Measurements from ENCODE around the gene CLASRP. TPM values are rescaled to one million over a fixed set of nuclear protein-coding genes. Genes with fewer than 3 reads are reported as not detected.

CLASRP gene
- total and polyA plus RNA-seq, 2 donors = 22.6 to 147 TPM

- no peak overlapping the region for H3K27ac ChIP-seq (ENCODE audit: low read depth in 1 of 2, low read length in 1 of 2)
- H3K36me3 ChIP-seq (ENCODE audit: control insufficient read depth in 2 of 2, insufficient read depth in 2 of 2, low read length in 1 of 2) = peaks cover 68 to 93% of the 10 kb centered on the region in 2 donors
- no peaks in the 10 kb centered on the region for H3K4me1 ChIP-seq (ENCODE audit: control insufficient read depth in 2 of 2, insufficient read depth in 2 of 2, low read length in 2 of 2)
- H3K4me3 ChIP-seq (ENCODE audit: low read length in 2 of 2) = no peak overlapping the region
- no peak for DNase-seq (ENCODE audit: low read depth in 6 of 9, low spot score in 9 of 9)
- H3K27me3 ChIP-seq (ENCODE audit: control insufficient read depth in 2 of 2, insufficient read depth in 1 of 2, low read length in 1 of 2) = no peaks in the 10 kb centered on the region
- H3K9me3 ChIP-seq (ENCODE audit: control insufficient read depth in 2 of 2, insufficient read depth in 1 of 2, low read length in 1 of 2) = no peaks in the 10 kb centered on the region
- WGBS = 96% methylated on average over 38 of the region's 38 CpGs
These were observed 28.2 kb downstream of the CLASRP start for GRCh38 chr19:45066921-45067661.

GRCh38 chr19:45068041-45068440, 29.2 kb downstream of the CLASRP start:
- Histone ChIP-seq H3K4me3 (ENCODE audit: low read length in 2 of 2) (no peak overlapping the region), H3K4me1 (ENCODE audit: control insufficient read depth in 2 of 2, insufficient read depth in 2 of 2, low read length in 2 of 2) (no peaks in the 10 kb centered on the region), H3K27ac (ENCODE audit: low read depth in 1 of 2, low read length in 1 of 2) (no peak overlapping the region), H3K36me3 (ENCODE audit: control insufficient read depth in 2 of 2, insufficient read depth in 2 of 2, low read length in 1 of 2) (peaks cover 61 to 88% of the 10 kb centered on the region in 2 donors), H3K9me3 (ENCODE audit: control insufficient read depth in 2 of 2, insufficient read depth in 1 of 2, low read length in 1 of 2) (no peaks in the 10 kb centered on the region), H3K27me3 (ENCODE audit: control insufficient read depth in 2 of 2, insufficient read depth in 1 of 2, low read length in 1 of 2) (no peaks in the 10 kb centered on the region)
- WGBS = 92% methylated on average over 10 of the region's 10 CpGs
- no peak for DNase-seq (ENCODE audit: low read depth in 6 of 9, low spot score in 9 of 9)

- whole genome bisulfite sequencing = 95% methylated on average over 13 of the region's 13 CpGs
These were observed 30.2 kb downstream of the CLASRP start for GRCh38 chr19:45069056-45069455.

GRCh38 chr19:45070214-45070613, 31.4 kb downstream of the CLASRP start:
- 95% methylated on average over 6 of the region's 6 CpGs for WGBS
- H3K27me3 ChIP-seq (ENCODE audit: control insufficient read depth in 2 of 2, insufficient read depth in 1 of 2, low read length in 1 of 2) = peaks cover 4 to 9% of the 10 kb centered on the region in 2 donors
- H3K27ac ChIP-seq (ENCODE audit: low read depth in 1 of 2, low read length in 1 of 2) = no peak overlapping the region
- H3K36me3 ChIP-seq (ENCODE audit: control insufficient read depth in 2 of 2, insufficient read depth in 2 of 2, low read length in 1 of 2) = peaks cover 46 to 68% of the 10 kb centered on the region in 2 donors
- no peaks in the 10 kb centered on the region for H3K9me3 ChIP-seq (ENCODE audit: control insufficient read depth in 2 of 2, insufficient read depth in 1 of 2, low read length in 1 of 2)
- H3K4me3 ChIP-seq (ENCODE audit: low read length in 2 of 2) = no peak overlapping the region
- H3K4me1 ChIP-seq (ENCODE audit: control insufficient read depth in 2 of 2, insufficient read depth in 2 of 2, low read length in 2 of 2) = no peaks in the 10 kb centered on the region
- no peak for DNase-seq (ENCODE audit: low read depth in 6 of 9, low spot score in 9 of 9)

More at GRCh38 chr19:45069056-45069455, 30.2 kb downstream of the CLASRP start:
- Histone ChIP-seq H3K9me3 (ENCODE audit: control insufficient read depth in 2 of 2, insufficient read depth in 1 of 2, low read length in 1 of 2) (no peaks in the 10 kb centered on the region), H3K4me3 (ENCODE audit: low read length in 2 of 2) (no peak overlapping the region), H3K4me1 (ENCODE audit: control insufficient read depth in 2 of 2, insufficient read depth in 2 of 2, low read length in 2 of 2) (no peaks in the 10 kb centered on the region), H3K27ac (ENCODE audit: low read depth in 1 of 2, low read length in 1 of 2) (no peak overlapping the region), H3K27me3 (ENCODE audit: control insufficient read depth in 2 of 2, insufficient read depth in 1 of 2, low read length in 1 of 2) (no peaks in the 10 kb centered on the region), H3K36me3 (ENCODE audit: control insufficient read depth in 2 of 2, insufficient read depth in 2 of 2, low read length in 1 of 2) (peaks cover 51 to 78% of the 10 kb centered on the region in 2 donors)
- DNase-seq (ENCODE audit: low read depth in 6 of 9, low spot score in 9 of 9) = no peak

GRCh38 chr19:45070861-45071544, 32.2 kb downstream of the CLASRP start:
- H3K4me3 ChIP-seq (ENCODE audit: low read length in 2 of 2) = no peak overlapping the region
- H3K4me1 ChIP-seq (ENCODE audit: control insufficient read depth in 2 of 2, insufficient read depth in 2 of 2, low read length in 2 of 2) = peaks cover 0 to 5% of the 10 kb centered on the region in 2 donors
- peaks cover 42 to 60% of the 10 kb centered on the region in 2 donors for H3K36me3 ChIP-seq (ENCODE audit: control insufficient read depth in 2 of 2, insufficient read depth in 2 of 2, low read length in 1 of 2)
- no peak overlapping the region for H3K27ac ChIP-seq (ENCODE audit: low read depth in 1 of 2, low read length in 1 of 2)
- 96% methylated on average over 19 of the region's 19 CpGs for WGBS
- H3K27me3 ChIP-seq (ENCODE audit: control insufficient read depth in 2 of 2, insufficient read depth in 1 of 2, low read length in 1 of 2) = peaks cover 9 to 17% of the 10 kb centered on the region in 2 donors
- no peaks in the 10 kb centered on the region for H3K9me3 ChIP-seq (ENCODE audit: control insufficient read depth in 2 of 2, insufficient read depth in 1 of 2, low read length in 1 of 2)
- no peak for DNase-seq (ENCODE audit: low read depth in 6 of 9, low spot score in 9 of 9)

- no peak overlapping the region for H3K4me3 ChIP-seq (ENCODE audit: low read length in 2 of 2)
- H3K9me3 ChIP-seq (ENCODE audit: control insufficient read depth in 2 of 2, insufficient read depth in 1 of 2, low read length in 1 of 2) = no peaks in the 10 kb centered on the region
- WGBS = 98% methylated on average over 25 of the region's 25 CpGs
- H3K27me3 ChIP-seq (ENCODE audit: control insufficient read depth in 2 of 2, insufficient read depth in 1 of 2, low read length in 1 of 2) = peaks cover 13 to 23% of the 10 kb centered on the region in 2 donors
- H3K27ac ChIP-seq (ENCODE audit: low read depth in 1 of 2, low read length in 1 of 2) = no peak overlapping the region
- H3K36me3 ChIP-seq (ENCODE audit: control insufficient read depth in 2 of 2, insufficient read depth in 2 of 2, low read length in 1 of 2) = peaks cover 41 to 57% of the 10 kb centered on the region in 2 donors
- no peak for DNase-seq (ENCODE audit: low read depth in 6 of 9, low spot score in 9 of 9)
- H3K4me1 ChIP-seq (ENCODE audit: control insufficient read depth in 2 of 2, insufficient read depth in 2 of 2, low read length in 2 of 2) = peaks cover 3 to 7% of the 10 kb centered on the region in 2 donors
These were observed 32.7 kb downstream of the CLASRP start for GRCh38 chr19:45071545-45071938.

- H3K4me3 ChIP-seq (ENCODE audit: low read length in 2 of 2) = no peak overlapping the region
- 97% methylated on average over 34 of the region's 34 CpGs for WGBS
- no peak overlapping the region for H3K27ac ChIP-seq (ENCODE audit: low read depth in 1 of 2, low read length in 1 of 2)
- peaks cover 35 to 50% of the 10 kb centered on the region in 2 donors for H3K36me3 ChIP-seq (ENCODE audit: control insufficient read depth in 2 of 2, insufficient read depth in 2 of 2, low read length in 1 of 2)
- no peak for DNase-seq (ENCODE audit: low read depth in 6 of 9, low spot score in 9 of 9)
- H3K4me1 ChIP-seq (ENCODE audit: control insufficient read depth in 2 of 2, insufficient read depth in 2 of 2, low read length in 2 of 2) = peaks cover 3 to 11% of the 10 kb centered on the region in 2 donors
- no peaks in the 10 kb centered on the region for H3K9me3 ChIP-seq (ENCODE audit: control insufficient read depth in 2 of 2, insufficient read depth in 1 of 2, low read length in 1 of 2)
- peaks cover 16 to 29% of the 10 kb centered on the region in 2 donors for H3K27me3 ChIP-seq (ENCODE audit: control insufficient read depth in 2 of 2, insufficient read depth in 1 of 2, low read length in 1 of 2)
These were observed 33.3 kb downstream of the CLASRP start for GRCh38 chr19:45071969-45072790.

GRCh38 chr19:45074744-45075300, 36.0 kb downstream of the CLASRP start:
- Histone ChIP-seq H3K4me3 (ENCODE audit: low read length in 2 of 2) (no peak overlapping the region), H3K4me1 (ENCODE audit: control insufficient read depth in 2 of 2, insufficient read depth in 2 of 2, low read length in 2 of 2) (peaks cover 8 to 19% of the 10 kb centered on the region in 2 donors), H3K27me3 (ENCODE audit: control insufficient read depth in 2 of 2, insufficient read depth in 1 of 2, low read length in 1 of 2) (peaks cover 18 to 35% of the 10 kb centered on the region in 2 donors), H3K27ac (ENCODE audit: low read depth in 1 of 2, low read length in 1 of 2) (peak overlapping the region; percentile 24 to 25), H3K9me3 (ENCODE audit: control insufficient read depth in 2 of 2, insufficient read depth in 1 of 2, low read length in 1 of 2) (peaks cover 0 to 4% of the 10 kb centered on the region in 2 donors), H3K36me3 (ENCODE audit: control insufficient read depth in 2 of 2, insufficient read depth in 2 of 2, low read length in 1 of 2) (peaks cover 16 to 24% of the 10 kb centered on the region in 2 donors)
- no peak for DNase-seq (ENCODE audit: low read depth in 6 of 9, low spot score in 9 of 9)
- 68% methylated on average over 11 of the region's 11 CpGs for WGBS

Measured in thymus (tissue), 11 donors.